Suprapubic skin (tissue), 3 donors: ENCODE measurements around the gene KRTAP4-5.
"Not testable (repeated sequence)": the region's sequence is repeated elsewhere in the genome, so short reads cannot be mapped to it uniquely, and the experiment has no call there.

Experiments
- POLR2A ChIP-seq, 2 donors: fragments of 450-650 bp; IDR thresholded peaks; one replicate each; pipeline ENCODE4 v1.6.1; 2017; ENCODE audit warnings: antibody characterized with exemption in 2 of 2, mild to moderate bottlenecking in 2 of 2, moderate library complexity in 2 of 2
- TF ChIP-seq, protein P1 (sequence below), 2 donors: fragments of 200-600 bp in 1 of 2; fragments of 450-650 bp in 1 of 2; sonication (generic) in 1 of 2; IDR thresholded peaks; one replicate each; pipeline ENCODE4 v1.5.1; 2016 to 2019; ENCODE audit warnings: antibody characterized with exemption in 2 of 2, mild to moderate bottlenecking in 1 of 2, moderate library complexity in 1 of 2

DNA sequence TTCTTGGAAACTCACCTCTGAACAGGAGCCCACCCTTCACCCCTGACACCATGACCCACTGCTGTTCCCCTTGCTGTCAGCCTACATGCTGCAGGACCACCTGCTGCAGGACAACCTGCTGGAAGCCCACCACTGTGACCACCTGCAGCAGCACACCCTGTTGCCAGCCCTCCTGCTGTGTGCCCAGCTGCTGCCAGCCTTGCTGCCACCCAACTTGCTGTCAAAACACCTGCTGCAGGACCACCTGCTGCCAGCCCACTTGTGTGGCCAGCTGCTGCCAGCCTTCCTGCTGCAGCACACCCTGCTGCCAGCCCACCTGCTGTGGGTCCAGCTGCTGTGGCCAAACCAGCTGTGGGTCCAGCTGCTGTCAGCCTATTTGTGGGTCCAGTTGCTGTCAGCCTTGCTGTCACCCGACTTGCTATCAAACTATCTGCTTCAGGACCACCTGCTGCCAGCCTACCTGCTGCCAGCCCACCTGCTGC is 40.3 kb upstream of the KRTAP4-5 start, which contains the start of gene KRTAP9-1:
- not testable (repeated sequence) for TF ChIP-seq POLR2A (IDR thresholded peaks at IDR 0.05)
- TF ChIP-seq, protein P1, sequence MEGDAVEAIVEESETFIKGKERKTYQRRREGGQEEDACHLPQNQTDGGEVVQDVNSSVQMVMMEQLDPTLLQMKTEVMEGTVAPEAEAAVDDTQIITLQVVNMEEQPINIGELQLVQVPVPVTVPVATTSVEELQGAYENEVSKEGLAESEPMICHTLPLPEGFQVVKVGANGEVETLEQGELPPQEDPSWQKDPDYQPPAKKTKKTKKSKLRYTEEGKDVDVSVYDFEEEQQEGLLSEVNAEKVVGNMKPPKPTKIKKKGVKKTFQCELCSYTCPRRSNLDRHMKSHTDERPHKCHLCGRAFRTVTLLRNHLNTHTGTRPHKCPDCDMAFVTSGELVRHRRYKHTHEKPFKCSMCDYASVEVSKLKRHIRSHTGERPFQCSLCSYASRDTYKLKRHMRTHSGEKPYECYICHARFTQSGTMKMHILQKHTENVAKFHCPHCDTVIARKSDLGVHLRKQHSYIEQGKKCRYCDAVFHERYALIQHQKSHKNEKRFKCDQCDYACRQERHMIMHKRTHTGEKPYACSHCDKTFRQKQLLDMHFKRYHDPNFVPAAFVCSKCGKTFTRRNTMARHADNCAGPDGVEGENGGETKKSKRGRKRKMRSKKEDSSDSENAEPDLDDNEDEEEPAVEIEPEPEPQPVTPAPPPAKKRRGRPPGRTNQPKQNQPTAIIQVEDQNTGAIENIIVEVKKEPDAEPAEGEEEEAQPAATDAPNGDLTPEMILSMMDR (IDR thresholded peaks at IDR 0.05): not testable (repeated sequence)
